Neuronal stem cell (in vitro differentiated cells): ENCODE results near the gene B4GALNT2.

Experiments used
- DNase-seq: peaks from one replicate; pipeline ENCODE4 v3.0.0-alpha.2; 2013; ENCODE audit warnings: low spot score
- H2AFZ ChIP-seq: one replicate; pipeline ENCODE4 v1.6.1; 2013; ENCODE audit warnings: mild to moderate bottlenecking, low read length, inconsistent platforms
- H2AK5ac ChIP-seq: 2 replicates; pipeline ENCODE4 v1.6.1; 2013; ENCODE audit warnings: low read depth, mild to moderate bottlenecking, inconsistent platforms, low read length, moderate library complexity, mixed read lengths
- H2BK120ac ChIP-seq: 2 replicates; pipeline ENCODE4 v1.6.1; 2013; ENCODE audit warnings: low read depth, mild to moderate bottlenecking, inconsistent platforms, low read length, moderate library complexity, mixed read lengths
- H2BK12ac ChIP-seq: one replicate; pipeline ENCODE4 v1.6.1; 2013; ENCODE audit warnings: low read length, inconsistent platforms
- H2BK15ac ChIP-seq: 2 replicates; pipeline ENCODE4 v1.6.1; 2013; ENCODE audit warnings: mild to moderate bottlenecking, low read length, inconsistent platforms, mixed read lengths
- H2BK5ac ChIP-seq: one replicate; pipeline ENCODE4 v1.6.1; 2013; ENCODE audit warnings: inconsistent platforms, mild to moderate bottlenecking, low read length, moderate library complexity
- H3K14ac ChIP-seq: one replicate; pipeline ENCODE4 v1.6.1; 2013; ENCODE audit warnings: low read length, inconsistent platforms
- H3K18ac ChIP-seq: 2 replicates; pipeline ENCODE4 v1.6.1; 2013; ENCODE audit warnings: low read length, inconsistent platforms
- H3K23ac ChIP-seq: 2 replicates; pipeline ENCODE4 v1.6.1; 2013; ENCODE audit warnings: low read depth, mild to moderate bottlenecking, mixed read lengths, low read length, inconsistent platforms; ENCODE audit not compliant: poor library complexity
- H3K27ac ChIP-seq: replicated peaks from 3 replicates; pipeline ENCODE4 v1.5.1; 2013; ENCODE audit warnings: low read length, inconsistent platforms
- H3K27me3 ChIP-seq, 3 experiments: 2 replicates each; pipeline ENCODE4 v1.6.1; 2013; ENCODE audit warnings: low read length in 3 of 3, mild to moderate bottlenecking in 2 of 3, inconsistent platforms in 1 of 3, low read depth in 1 of 3, mixed read lengths in 1 of 3, moderate library complexity in 1 of 3; ENCODE audit not compliant: control insufficient read depth in 3 of 3, insufficient read depth in 3 of 3
- H3K36me3 ChIP-seq, 2 donors: replicated peaks in 1 of 2; 2 replicates each; pipeline ENCODE4 v1.6.1; 2013; ENCODE audit warnings: low read length in 2 of 2; ENCODE audit not compliant: control insufficient read depth in 2 of 2, insufficient read depth in 2 of 2
- H3K4ac ChIP-seq: 2 replicates; pipeline ENCODE4 v1.6.1; 2013; ENCODE audit warnings: inconsistent platforms, mild to moderate bottlenecking, low read length, moderate library complexity
- H3K4me1 ChIP-seq, 2 donors: 1 replicate in 1 of 2; 2 replicates in 1 of 2; pipeline ENCODE4 v1.6.1; 2013; ENCODE audit warnings: low read length in 2 of 2, low read depth in 1 of 2; ENCODE audit not compliant: control insufficient read depth in 2 of 2, insufficient read depth in 1 of 2
- H3K4me2 ChIP-seq: one replicate; pipeline ENCODE4 v1.6.1; 2013; ENCODE audit warnings: mild to moderate bottlenecking, low read length, inconsistent platforms; ENCODE audit not compliant: insufficient read depth, poor library complexity, severe bottlenecking
- H3K4me3 ChIP-seq, 2 donors: 2 replicates each; pipeline ENCODE4 v1.5.1; 2013; ENCODE audit warnings: low read length in 2 of 2, mild to moderate bottlenecking in 2 of 2, inconsistent platforms in 1 of 2, moderate library complexity in 1 of 2
- H3K79me1 ChIP-seq: one replicate; pipeline ENCODE4 v1.6.1; 2013; ENCODE audit warnings: low read depth, mild to moderate bottlenecking, inconsistent platforms, low read length, moderate library complexity
- H3K9ac ChIP-seq: one replicate; pipeline ENCODE4 v1.6.1; 2013; ENCODE audit warnings: mild to moderate bottlenecking, low read depth, low read length, inconsistent platforms; ENCODE audit not compliant: poor library complexity
- H3K9me3 ChIP-seq, 2 donors: replicated peaks in 1 of 2; 2 replicates each; pipeline versions ENCODE3 to v1.6.1; 2013; ENCODE audit warnings: low read length in 2 of 2, mild to moderate bottlenecking in 2 of 2, inconsistent platforms in 1 of 2, low read depth in 1 of 2, mixed read lengths in 1 of 2, moderate library complexity in 1 of 2; ENCODE audit not compliant: control insufficient read depth in 2 of 2, insufficient read depth in 1 of 2
- H4K8ac ChIP-seq: one replicate; pipeline ENCODE4 v1.6.1; 2013; ENCODE audit warnings: low read depth, mild to moderate bottlenecking, inconsistent platforms, low read length, moderate library complexity
- H4K91ac ChIP-seq: one replicate; pipeline ENCODE4 v1.6.1; 2013; ENCODE audit warnings: low read length, low read depth, mild to moderate bottlenecking, inconsistent platforms; ENCODE audit not compliant: poor library complexity
- WGBS, 2 donors: extraction: QIAGEN DNeasy Blood & Tissue Kit; methylation state at CpG; one replicate each; pipeline ENCODE4 v1.1.7; 2013; ENCODE audit warnings: missing lambda C conversion rate in 2 of 2, mixed read lengths in 1 of 2; ENCODE audit not compliant: insufficient read length in 2 of 2, insufficient replicate concordance in 1 of 2; ENCODE audit errors: extremely low coverage in 2 of 2; 5-methylcytosine and 5-hydroxymethylcytosine counted together

B4GALNT2 gene

DNA sequence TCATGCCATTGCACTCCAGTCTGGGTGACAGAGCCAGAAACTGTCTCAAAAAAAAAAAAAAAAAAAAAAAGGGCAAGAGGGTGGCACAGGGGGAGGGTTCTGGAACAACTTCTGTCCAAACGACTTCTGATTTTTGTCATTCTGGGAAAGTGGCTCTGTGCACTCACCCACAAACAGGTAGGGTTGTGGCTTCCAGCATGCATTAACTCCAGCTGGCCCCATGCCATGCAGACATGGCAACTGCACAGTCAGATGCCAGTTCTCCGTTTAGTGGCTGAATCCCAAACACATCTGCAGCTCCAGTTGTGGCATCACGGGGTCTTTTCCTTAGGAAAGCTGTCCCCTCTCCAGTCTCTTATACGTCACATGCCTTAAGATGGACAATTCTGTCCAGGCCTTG lies 30.3 kb downstream of the B4GALNT2 start:
- H3K14ac ChIP-seq: no peak overlapping the region
- no peak overlapping the region for H2AK5ac ChIP-seq
- no peak overlapping the region for H3K9ac ChIP-seq
- no peaks in the 10 kb centered on the region for H3K79me1 ChIP-seq
- no peak overlapping the region for H2BK120ac ChIP-seq
- H3K27me3 ChIP-seq: peaks cover 0 to 14% (median 0%) of the 10 kb centered on the region in 3 experiments
- no peaks in the 10 kb centered on the region for H3K9me3 ChIP-seq
- no peak overlapping the region for H4K8ac ChIP-seq
- no peak overlapping the region for H3K4me3 ChIP-seq
- H3K23ac ChIP-seq: no peak overlapping the region
- H4K91ac ChIP-seq: no peak overlapping the region
- H3K4me2 ChIP-seq: no peak overlapping the region
- H3K36me3 ChIP-seq: no peaks in the 10 kb centered on the region
- H3K18ac ChIP-seq: no peak overlapping the region
- H3K27ac ChIP-seq: no peak overlapping the region
- no peak overlapping the region for H2BK12ac ChIP-seq
- no peak overlapping the region for H2BK15ac ChIP-seq
- peaks cover 0 to 4% of the 10 kb centered on the region in 2 donors for H3K4me1 ChIP-seq
- H2AFZ ChIP-seq: no peak overlapping the region
- H3K4ac ChIP-seq: no peak overlapping the region
- no peak for DNase-seq
- no peak overlapping the region for H2BK5ac ChIP-seq
- WGBS, 2 donors: no CpG with 5 or more reads among the region's 4 CpGs

DNA sequence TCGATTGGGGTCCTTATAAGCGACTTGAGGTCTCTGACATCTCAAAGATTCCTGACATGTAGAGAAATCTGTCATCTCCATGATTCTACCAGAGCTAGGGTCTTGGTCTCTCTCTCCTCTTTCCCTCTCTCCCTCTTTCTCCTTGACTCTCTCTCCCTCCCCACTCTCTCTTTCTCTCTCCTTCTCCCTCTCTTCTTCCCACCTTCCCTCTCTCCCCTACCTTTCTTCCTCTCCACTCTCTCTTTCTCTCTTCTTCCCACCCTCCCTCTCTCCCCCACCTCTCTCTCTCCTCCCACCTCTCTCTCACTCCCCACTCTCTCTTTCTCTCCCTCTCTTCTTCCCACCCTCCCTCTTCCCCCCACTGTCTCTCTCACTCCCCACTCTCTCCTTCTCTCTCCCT lies 32.6 kb downstream of the B4GALNT2 start:
- H2BK120ac ChIP-seq: no peak overlapping the region
- H4K91ac ChIP-seq: no peak overlapping the region
- no peak overlapping the region for H4K8ac ChIP-seq
- H3K23ac ChIP-seq: no peak overlapping the region
- no peak overlapping the region for H3K4me2 ChIP-seq
- no peak overlapping the region for H2AK5ac ChIP-seq
- H3K4me3 ChIP-seq: no peak overlapping the region
- H2BK5ac ChIP-seq: no peak overlapping the region
- H3K14ac ChIP-seq: no peak overlapping the region
- H3K36me3 ChIP-seq: no peaks in the 10 kb centered on the region
- DNase-seq: no peak
- H3K79me1 ChIP-seq: no peaks in the 10 kb centered on the region
- no peak overlapping the region for H3K18ac ChIP-seq
- no peaks in the 10 kb centered on the region for H3K4me1 ChIP-seq
- no peak overlapping the region for H3K9ac ChIP-seq
- peaks cover 0 to under 1% of the 10 kb centered on the region in 2 donors for H3K9me3 ChIP-seq
- peaks cover 0 to 15% (median 0%) of the 10 kb centered on the region in 3 experiments for H3K27me3 ChIP-seq
- no peak overlapping the region for H2BK15ac ChIP-seq
- H3K27ac ChIP-seq: no peak overlapping the region
- no peak overlapping the region for H3K4ac ChIP-seq
- H2AFZ ChIP-seq: no peak overlapping the region
- no peak overlapping the region for H2BK12ac ChIP-seq
- WGBS, 2 donors: no CpG with 5 or more reads among the region's 2 CpGs

DNA sequence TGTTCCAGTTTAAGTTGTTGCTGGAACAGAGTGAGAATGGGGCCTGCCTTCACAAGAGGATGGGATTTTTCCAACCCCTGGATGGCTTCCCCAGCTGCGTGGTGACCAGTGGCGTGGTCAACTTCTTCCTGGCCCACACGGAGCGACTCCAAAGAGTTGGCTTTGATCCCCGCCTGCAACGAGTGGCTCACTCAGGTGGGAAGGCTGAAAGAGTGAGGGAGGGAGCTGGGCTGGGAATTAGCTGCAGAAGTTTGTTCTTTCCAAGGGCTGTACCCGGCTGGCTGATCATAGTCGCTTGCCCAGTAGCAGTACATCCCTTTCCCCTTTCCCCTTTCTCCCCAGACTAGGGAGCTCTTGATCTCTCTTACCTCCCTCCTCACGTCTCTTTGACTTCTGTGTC lies 36.1 kb downstream of the B4GALNT2 start:
- Histone ChIP-seq H3K4ac (no peak overlapping the region), H2AK5ac (no peak overlapping the region), H2BK12ac (no peak overlapping the region), H2BK15ac (no peak overlapping the region), H3K23ac (no peak overlapping the region), H3K27ac (no peak overlapping the region), H3K4me1 (no peaks in the 10 kb centered on the region), H3K4me2 (no peak overlapping the region), H3K4me3 (no peak overlapping the region), H2BK5ac (no peak overlapping the region), H3K9ac (no peak overlapping the region), H4K8ac (no peak overlapping the region), H3K9me3 (peaks cover 0 to 2% of the 10 kb centered on the region in 2 donors), H3K14ac (no peak overlapping the region), H3K36me3 (no peaks in the 10 kb centered on the region), H3K27me3 (peaks cover 0 to 11% (median 0%) of the 10 kb centered on the region in 3 experiments), H4K91ac (no peak overlapping the region), H2BK120ac (no peak overlapping the region), H3K18ac (peak overlapping the region; percentile 32), H3K79me1 (no peaks in the 10 kb centered on the region), H2AFZ (no peak overlapping the region)
- no peak for DNase-seq
- no CpG with 5 or more reads among the region's 9 CpGs for WGBS, 2 donors

DNA sequence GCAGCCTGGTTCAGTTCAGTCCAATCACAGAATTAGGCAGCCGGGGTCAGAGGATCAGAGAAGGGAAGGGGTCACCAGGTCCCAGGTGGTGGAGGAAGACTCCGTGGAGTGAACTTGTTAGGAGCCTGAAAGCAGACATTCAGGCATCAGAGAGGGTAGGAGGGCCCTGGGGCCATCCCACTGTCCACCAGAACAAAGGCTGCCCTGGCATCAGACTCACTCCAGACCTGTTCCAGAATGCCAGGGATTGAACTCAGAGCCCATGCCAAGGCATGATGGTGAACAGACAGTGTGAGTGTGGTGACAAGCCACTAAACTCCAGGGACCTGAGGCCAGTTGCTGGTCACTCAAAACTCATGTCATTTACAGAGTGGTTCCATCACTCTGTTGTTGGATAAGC lies 37.6 kb downstream of the B4GALNT2 start:
- no CpG with 5 or more reads among the region's 2 CpGs for WGBS, 2 donors
- no peak overlapping the region for H3K4me2 ChIP-seq
- H3K23ac ChIP-seq: no peak overlapping the region
- H3K4me1 ChIP-seq: no peaks in the 10 kb centered on the region
- no peak overlapping the region for H3K9ac ChIP-seq
- H4K8ac ChIP-seq: no peak overlapping the region
- no peak overlapping the region for H2BK120ac ChIP-seq
- H2AFZ ChIP-seq: no peak overlapping the region
- H3K36me3 ChIP-seq: no peaks in the 10 kb centered on the region
- no peak overlapping the region for H4K91ac ChIP-seq
- H3K9me3 ChIP-seq: peaks cover 0 to 2% of the 10 kb centered on the region in 2 donors
- no peak overlapping the region for H3K14ac ChIP-seq
- H2AK5ac ChIP-seq: no peak overlapping the region
- H2BK5ac ChIP-seq: no peak overlapping the region
- no peaks in the 10 kb centered on the region for H3K79me1 ChIP-seq
- no peak for DNase-seq
- no peak overlapping the region for H3K27ac ChIP-seq
- H3K4me3 ChIP-seq: peak overlapping the region in 1 of 2 donors; percentile 37
- H3K18ac ChIP-seq: no peak overlapping the region
- H3K4ac ChIP-seq: no peak overlapping the region
- peaks cover 0 to 11% (median 0%) of the 10 kb centered on the region in 3 experiments for H3K27me3 ChIP-seq
- no peak overlapping the region for H2BK15ac ChIP-seq
- no peak overlapping the region for H2BK12ac ChIP-seq
